ENCODE measurements around the gene CMYA5.

GRCh38 chr5:79753877-79754645 lies 64.4 kb downstream of the CMYA5 start:
- no peak for TF ChIP-seq POLR2A (IDR thresholded peaks at IDR 0.05)
- TF ChIP-seq, protein P1, sequence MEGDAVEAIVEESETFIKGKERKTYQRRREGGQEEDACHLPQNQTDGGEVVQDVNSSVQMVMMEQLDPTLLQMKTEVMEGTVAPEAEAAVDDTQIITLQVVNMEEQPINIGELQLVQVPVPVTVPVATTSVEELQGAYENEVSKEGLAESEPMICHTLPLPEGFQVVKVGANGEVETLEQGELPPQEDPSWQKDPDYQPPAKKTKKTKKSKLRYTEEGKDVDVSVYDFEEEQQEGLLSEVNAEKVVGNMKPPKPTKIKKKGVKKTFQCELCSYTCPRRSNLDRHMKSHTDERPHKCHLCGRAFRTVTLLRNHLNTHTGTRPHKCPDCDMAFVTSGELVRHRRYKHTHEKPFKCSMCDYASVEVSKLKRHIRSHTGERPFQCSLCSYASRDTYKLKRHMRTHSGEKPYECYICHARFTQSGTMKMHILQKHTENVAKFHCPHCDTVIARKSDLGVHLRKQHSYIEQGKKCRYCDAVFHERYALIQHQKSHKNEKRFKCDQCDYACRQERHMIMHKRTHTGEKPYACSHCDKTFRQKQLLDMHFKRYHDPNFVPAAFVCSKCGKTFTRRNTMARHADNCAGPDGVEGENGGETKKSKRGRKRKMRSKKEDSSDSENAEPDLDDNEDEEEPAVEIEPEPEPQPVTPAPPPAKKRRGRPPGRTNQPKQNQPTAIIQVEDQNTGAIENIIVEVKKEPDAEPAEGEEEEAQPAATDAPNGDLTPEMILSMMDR (IDR thresholded peaks at IDR 0.05) = no peak
